Cardiac muscle cell (in vitro differentiated cells and primary cell): Measurements from ENCODE around the gene IFNLR1. TPM values are rescaled to one million over a fixed set of nuclear protein-coding genes. Genes with fewer than 3 reads are reported as not detected.

Source experiments
- DNase-seq, 2 donors: peaks; one replicate each; pipeline versions ENCODE4 v3.0.0 to v3.0.0-alpha.2; 2010 to 2017; ENCODE audit warnings: low read depth in 1 of 2, low spot score in 1 of 2
- H3K27ac ChIP-seq: fragments of 200-600 bp; sonication (generic); 2 replicates; pipeline ENCODE4 v1.5.1; 2016
- H3K27me3 ChIP-seq: fragments of 200-600 bp; sonication (generic); 2 replicates; pipeline ENCODE4 v1.6.0; 2016; ENCODE audit warnings: control low read depth
- H3K36me3 ChIP-seq: fragments of 200-600 bp; sonication (generic); 2 replicates; pipeline ENCODE4 v1.5.1; 2016; ENCODE audit warnings: control low read depth
- H3K4me1 ChIP-seq: fragments of 200-600 bp; sonication (generic); 2 replicates; pipeline ENCODE4 v1.8.1; 2017; ENCODE audit warnings: low read depth, mild to moderate bottlenecking, mixed run types
- H3K4me3 ChIP-seq: fragments of 200-600 bp; sonication (generic); 2 replicates; pipeline ENCODE4 v1.5.1; 2016; ENCODE audit warnings: mild to moderate bottlenecking
- H3K9me3 ChIP-seq: fragments of 200-600 bp; sonication (generic); 2 replicates; pipeline ENCODE4 v1.5.1; 2017; ENCODE audit warnings: low read depth, mild to moderate bottlenecking, control low read depth
- polyA plus RNA-seq: library from polyadenylated mRNA; unstranded; fragments of >200 nt; fragmentation: Nextera tagmentation; extraction: Ambion mirVana; gene quantifications from 2 replicates; pipeline ENCODE4 v1.2.1, GENCODE V29; 2016
- total RNA-seq: library from RNA; depleted of rRNA; stranded (reverse); fragments of >200 nt; gene quantifications from 2 replicates; pipeline ENCODE4 v1.2.3, GENCODE V29; 2016
- TF ChIP-seq, protein P1 (sequence below): IDR thresholded peaks from 2 replicates; pipeline ENCODE4 v1.5.1; 2012; ENCODE audit warnings: low read depth, mild to moderate bottlenecking, low read length

The IFNLR1 gene
- total and polyA plus RNA-seq, 2 experiments from 2014 or later, result 3.9 to 15.2 TPM

DNA sequence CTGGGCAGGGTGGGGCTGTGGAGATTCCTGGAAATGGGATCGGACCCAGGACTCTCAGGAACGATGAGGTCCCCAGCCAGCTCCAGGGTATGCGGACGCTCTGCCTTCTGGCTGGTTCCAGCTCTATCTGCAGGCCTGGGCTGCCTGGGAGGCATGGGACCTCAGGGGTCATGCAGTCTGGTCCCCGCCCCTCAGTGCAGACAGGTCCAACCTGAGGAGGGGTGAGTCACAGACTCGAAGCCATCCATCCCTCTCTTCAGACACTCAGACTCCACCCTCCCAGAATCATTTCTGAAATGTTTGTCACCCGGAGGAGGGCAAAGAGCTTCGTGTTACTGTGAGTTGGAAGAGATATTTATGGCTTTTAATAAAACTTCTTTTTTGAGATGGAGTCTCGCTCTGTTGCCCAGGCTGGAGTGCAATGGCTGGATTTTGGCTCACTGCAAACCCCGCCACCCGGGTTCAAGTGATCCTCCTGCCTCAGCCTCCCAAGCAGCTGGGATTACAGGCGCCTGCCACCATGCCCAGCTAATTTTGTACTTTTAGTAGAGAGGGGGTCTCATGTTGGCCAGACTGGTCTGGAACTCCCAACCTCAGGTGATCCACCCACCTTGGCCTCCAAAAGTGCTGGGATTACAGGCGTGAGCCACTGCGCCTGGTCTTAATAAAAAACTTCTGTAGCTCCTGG is 69.2 kb downstream of the IFNLR1 start:
- H3K36me3 ChIP-seq, result no peaks in the 10 kb centered on the region
- no peak for DNase-seq
- TF ChIP-seq, protein P1, sequence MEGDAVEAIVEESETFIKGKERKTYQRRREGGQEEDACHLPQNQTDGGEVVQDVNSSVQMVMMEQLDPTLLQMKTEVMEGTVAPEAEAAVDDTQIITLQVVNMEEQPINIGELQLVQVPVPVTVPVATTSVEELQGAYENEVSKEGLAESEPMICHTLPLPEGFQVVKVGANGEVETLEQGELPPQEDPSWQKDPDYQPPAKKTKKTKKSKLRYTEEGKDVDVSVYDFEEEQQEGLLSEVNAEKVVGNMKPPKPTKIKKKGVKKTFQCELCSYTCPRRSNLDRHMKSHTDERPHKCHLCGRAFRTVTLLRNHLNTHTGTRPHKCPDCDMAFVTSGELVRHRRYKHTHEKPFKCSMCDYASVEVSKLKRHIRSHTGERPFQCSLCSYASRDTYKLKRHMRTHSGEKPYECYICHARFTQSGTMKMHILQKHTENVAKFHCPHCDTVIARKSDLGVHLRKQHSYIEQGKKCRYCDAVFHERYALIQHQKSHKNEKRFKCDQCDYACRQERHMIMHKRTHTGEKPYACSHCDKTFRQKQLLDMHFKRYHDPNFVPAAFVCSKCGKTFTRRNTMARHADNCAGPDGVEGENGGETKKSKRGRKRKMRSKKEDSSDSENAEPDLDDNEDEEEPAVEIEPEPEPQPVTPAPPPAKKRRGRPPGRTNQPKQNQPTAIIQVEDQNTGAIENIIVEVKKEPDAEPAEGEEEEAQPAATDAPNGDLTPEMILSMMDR, result no peak
- no peak overlapping the region for H3K27ac ChIP-seq
- no peaks in the 10 kb centered on the region for H3K9me3 ChIP-seq
- no peak overlapping the region for H3K4me3 ChIP-seq
- H3K27me3 ChIP-seq, result no peaks in the 10 kb centered on the region
- no peaks in the 10 kb centered on the region for H3K4me1 ChIP-seq

DNA sequence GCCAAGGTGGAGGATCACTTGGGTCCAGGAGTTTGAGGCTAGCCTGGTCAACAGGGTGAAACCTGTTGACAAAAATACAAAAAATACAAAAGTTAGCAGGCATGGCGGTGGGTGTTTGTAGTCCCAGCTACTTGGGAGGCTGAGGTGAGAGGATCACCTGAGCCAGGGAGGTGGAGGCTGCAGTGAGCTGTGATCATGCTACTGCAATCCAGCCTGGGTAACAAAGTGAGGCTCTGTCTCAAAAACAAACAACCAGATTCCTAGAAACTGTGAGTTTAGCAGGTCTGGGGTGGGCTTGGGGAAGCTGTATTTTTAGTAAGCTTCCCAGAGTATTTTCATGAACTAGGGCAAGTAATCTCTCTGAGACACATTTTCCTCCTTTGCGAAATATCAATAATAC is 70.0 kb downstream of the IFNLR1 start:
- no peak for DNase-seq
- no peaks in the 10 kb centered on the region for H3K27me3 ChIP-seq
- no peak overlapping the region for H3K27ac ChIP-seq
- H3K36me3 ChIP-seq, result no peaks in the 10 kb centered on the region
- peaks cover 3% of the 10 kb centered on the region for H3K4me1 ChIP-seq
- no peak overlapping the region for H3K4me3 ChIP-seq
- TF ChIP-seq, protein P1, result no peak
- no peaks in the 10 kb centered on the region for H3K9me3 ChIP-seq

DNA sequence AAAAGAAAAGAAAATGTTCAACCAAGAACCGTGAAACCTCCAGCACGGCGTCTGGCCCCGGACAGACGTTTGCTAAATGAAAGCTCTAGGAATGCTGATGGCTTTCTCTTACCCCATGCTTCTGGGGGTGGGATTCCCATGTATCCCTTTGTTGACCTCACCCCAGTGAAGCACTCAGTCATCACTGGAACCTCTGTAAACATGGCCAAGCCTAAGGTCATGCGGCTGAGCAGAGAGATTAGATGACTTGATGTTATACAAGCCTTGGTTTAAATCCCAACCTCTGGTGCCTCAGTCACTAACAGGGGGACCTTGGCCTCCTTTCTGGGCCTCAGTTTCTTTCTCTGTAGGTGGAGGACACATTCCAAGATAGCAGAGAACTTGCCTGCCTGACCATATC is 72.3 kb downstream of the IFNLR1 start:
- no peak overlapping the region for H3K4me3 ChIP-seq
- H3K9me3 ChIP-seq, result no peaks in the 10 kb centered on the region
- TF ChIP-seq, protein P1, result no peak
- H3K27ac ChIP-seq, result no peak overlapping the region
- no peaks in the 10 kb centered on the region for H3K27me3 ChIP-seq
- H3K36me3 ChIP-seq, result no peaks in the 10 kb centered on the region
- no peak for DNase-seq
- peaks cover 8% of the 10 kb centered on the region for H3K4me1 ChIP-seq

DNA sequence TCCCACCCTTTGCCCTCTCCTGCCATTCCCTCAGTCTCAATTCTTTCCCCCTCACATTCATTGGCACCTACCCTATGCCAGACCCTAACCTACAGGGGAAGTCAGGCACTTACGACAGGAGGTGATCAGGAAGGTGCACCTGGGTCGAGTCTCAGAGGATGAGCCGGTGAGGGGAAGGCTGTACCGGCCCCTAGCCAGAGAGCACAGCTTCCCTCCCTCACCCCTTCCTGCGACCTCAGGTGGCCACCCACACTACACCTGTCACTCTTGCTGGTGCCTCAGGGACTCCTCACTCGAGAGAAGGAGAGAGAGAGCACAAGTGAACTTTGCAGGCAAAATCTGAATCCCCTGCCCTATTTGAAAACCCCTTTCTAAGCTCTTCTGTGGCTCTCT is 73.5 kb downstream of the IFNLR1 start:
- H3K36me3 ChIP-seq, result no peaks in the 10 kb centered on the region
- no peak overlapping the region for H3K27ac ChIP-seq
- H3K9me3 ChIP-seq, result no peaks in the 10 kb centered on the region
- TF ChIP-seq, protein P1, result no peak
- no peak overlapping the region for H3K4me3 ChIP-seq
- peaks cover 8% of the 10 kb centered on the region for H3K4me1 ChIP-seq
- no peaks in the 10 kb centered on the region for H3K27me3 ChIP-seq
- DNase-seq, result no peak

DNA sequence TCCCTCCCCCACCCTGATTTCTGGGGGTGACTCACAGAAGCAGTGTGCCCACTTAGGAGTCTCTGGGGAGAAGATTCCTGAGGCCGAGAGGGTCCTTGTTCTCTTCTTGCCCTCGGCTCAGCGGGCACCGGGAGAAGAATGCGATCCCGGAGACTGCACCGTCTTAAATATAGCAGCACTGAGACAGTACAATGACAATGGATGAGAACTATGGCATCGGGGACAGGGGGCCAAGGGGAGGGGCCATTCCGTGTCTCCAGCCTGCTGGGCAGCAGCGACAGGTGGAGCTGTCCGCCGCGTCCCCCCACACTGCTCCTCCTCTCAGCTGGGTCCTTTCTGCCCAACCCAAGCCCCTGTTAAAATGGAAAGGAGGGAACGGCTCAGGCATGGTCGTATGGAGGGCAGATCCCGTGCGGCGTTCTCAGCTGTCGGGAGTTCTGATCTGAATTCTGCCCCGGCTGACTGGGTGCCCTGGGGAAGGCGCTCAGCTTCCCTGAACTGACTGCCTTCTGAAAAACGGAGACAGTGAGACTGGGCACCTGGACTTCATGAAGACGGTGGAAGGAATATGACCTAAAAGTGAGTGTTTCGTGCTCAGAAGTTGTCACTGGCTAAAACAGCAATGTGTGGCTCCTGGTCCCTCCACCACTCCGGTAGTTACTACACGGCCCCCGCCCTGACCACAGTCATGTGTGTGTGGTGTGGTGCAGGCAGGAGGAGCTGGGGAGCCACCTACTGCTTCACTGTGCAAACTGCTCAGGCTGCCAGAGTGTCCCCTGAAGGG is 74.9 kb downstream of the IFNLR1 start, which contains the start of gene MYOM3:
MYOM3 (minus strand) TSS at position 140 of the 784 bp plus-strand sequence. CDS start 3,499 bp downstream, outside the sequence.
- Histone ChIP-seq H3K27ac (no peak within 1 kb of the TSS), H3K9me3 (no peaks in the 10 kb centered on the region), H3K4me1 (peaks cover 8% of the 10 kb centered on the region), H3K27me3 (no peaks in the 10 kb centered on the region), H3K36me3 (no peaks in the 10 kb centered on the region), H3K4me3 (no peak within 1 kb of the TSS)
- TF ChIP-seq, protein P1, result peak; percentile 60
- DNase-seq, result peak; percentile 69 to 72
